H1 (cell line): ENCODE data around the gene TBC1D10A.

Source experiments
- CBX5 ChIP-seq: fragments of 300-800, 300-1000 bp; sonication (generic); IDR thresholded peaks from 2 replicates; pipeline ENCODE4 v1.7.1; 2016; ENCODE audit warnings: antibody characterized with exemption, low read length, low read depth
- CREB1 ChIP-seq: IDR thresholded peaks from 2 replicates; pipeline ENCODE4 v1.6.1; 2012; ENCODE audit warnings: inconsistent platforms
- CTCF ChIP-seq, 3 experiments: IDR thresholded peaks; 1 replicate in 2 of 3; 2 replicates in 1 of 3; pipeline versions ENCODE4 v1.5.1 to v1.6.1; 2011; ENCODE audit warnings: low read length in 3 of 3, mild to moderate bottlenecking in 3 of 3, inconsistent platforms in 2 of 3, low read depth in 1 of 3, moderate library complexity in 1 of 3; ENCODE audit not compliant: insufficient read depth in 1 of 3; ENCODE audit errors: control extremely low read depth in 1 of 3
- POLR2AphosphoS5 ChIP-seq: IDR thresholded peaks from 2 replicates; pipeline ENCODE4 v1.6.1; 2011; ENCODE audit warnings: low read depth, low read length
- RAD21 ChIP-seq, 2 experiments: IDR thresholded peaks in 1 of 2; conservative IDR thresholded peaks in 1 of 2; 2 replicates each; pipeline ENCODE4 v1.6.1; 2011; ENCODE audit warnings: low read depth in 2 of 2, low read length in 2 of 2, improper control_type of control experiment in 1 of 2, inconsistent platforms in 1 of 2, mild to moderate bottlenecking in 1 of 2, moderate library complexity in 1 of 2
- RNF2 ChIP-seq: fragments of 200-900, 300-1000 bp; sonication (generic); IDR thresholded peaks from 2 replicates; pipeline ENCODE4 v1.7.1; 2016; ENCODE audit warnings: borderline replicate concordance, low read depth, mild to moderate bottlenecking, antibody characterized with exemption, low read length; ENCODE audit not compliant: poor library complexity, severe bottlenecking; ENCODE audit errors: missing control alignments
- TEAD4 ChIP-seq: IDR thresholded peaks from 2 replicates; pipeline ENCODE4 v1.6.1; 2012; ENCODE audit warnings: low read depth, low read length, inconsistent platforms, mixed read lengths

- TF ChIP-seq POLR2AphosphoS5 (no peak), RNF2 (no peak), CBX5 (no peak), CREB1 (no peak), RAD21 (IDR thresholded peaks at IDR 0.05 in 1 of 2, conservative IDR thresholded peaks at IDR 0.05 in 1 of 2; ENCODE audit: low read depth in 2 of 2, low read length in 2 of 2) (no peak), CTCF (IDR thresholded peaks at IDR 0.05; ENCODE audit: control extremely low read depth in 1 of 3, insufficient read depth in 1 of 3, low read depth in 1 of 3, low read length in 3 of 3) (no peak), TEAD4 (no peak)
Measured at GRCh38 chr22:30286331-30286730, 40.4 kb downstream of the TBC1D10A start.
